Liver (tissue), 9 donors: ENCODE measurements around the gene CCT2. TPM values are rescaled to one million over a fixed set of nuclear protein-coding genes. Genes with fewer than 3 reads are reported as not detected.

Experiments
- DNase-seq: peaks from one replicate; pipeline ENCODE4 v3.0.0-alpha.2; 2017; ENCODE audit warnings: low spot score
- H3K27ac ChIP-seq, 2 donors: one replicate each; pipeline ENCODE4 v1.7.0; 2013; ENCODE audit warnings: inconsistent platforms in 2 of 2, low read length in 2 of 2, control low read depth in 1 of 2, low read depth in 1 of 2, mild to moderate bottlenecking in 1 of 2
- H3K27me3 ChIP-seq, 4 donors: one replicate each; pipeline versions ENCODE4 v1.6.1 to v1.7.0; 2013; ENCODE audit warnings: low read length in 3 of 4, inconsistent platforms in 1 of 4, mild to moderate bottlenecking in 1 of 4, moderate library complexity in 1 of 4; ENCODE audit not compliant: control insufficient read depth in 4 of 4, insufficient read depth in 4 of 4
- H3K36me3 ChIP-seq, 4 donors: one replicate each; pipeline versions ENCODE4 v1.6.1 to v1.7.0; 2013; ENCODE audit warnings: low read length in 3 of 4, mild to moderate bottlenecking in 3 of 4, low read depth in 1 of 4, moderate library complexity in 1 of 4; ENCODE audit not compliant: control insufficient read depth in 4 of 4, insufficient read depth in 3 of 4
- H3K4me1 ChIP-seq, 4 donors: one replicate each; pipeline versions ENCODE4 v1.6.1 to v1.7.0; 2013; ENCODE audit warnings: low read length in 3 of 4, mild to moderate bottlenecking in 3 of 4, moderate library complexity in 1 of 4; ENCODE audit not compliant: control insufficient read depth in 4 of 4, insufficient read depth in 4 of 4
- H3K4me3 ChIP-seq, 3 donors: one replicate each; pipeline versions ENCODE4 v1.6.1 to v1.7.0; 2013; ENCODE audit warnings: low read length in 3 of 3, control low read depth in 1 of 3, low read depth in 1 of 3, mild to moderate bottlenecking in 1 of 3
- H3K9ac ChIP-seq, 2 donors: one replicate each; pipeline ENCODE4 v1.7.0; 2013; ENCODE audit warnings: low read length in 2 of 2, mild to moderate bottlenecking in 2 of 2, moderate library complexity in 2 of 2, control low read depth in 1 of 2, low read depth in 1 of 2
- H3K9me3 ChIP-seq, 4 donors: one replicate each; pipeline versions ENCODE4 v1.6.1 to v1.7.0; 2013; ENCODE audit warnings: low read length in 3 of 4; ENCODE audit not compliant: control insufficient read depth in 4 of 4
- ATF3 ChIP-seq: IDR thresholded peaks from 2 replicates; pipeline ENCODE4 v1.6.1; 2016; ENCODE audit warnings: antibody characterized with exemption
- EGR1 ChIP-seq, 2 donors: IDR thresholded peaks; 2 replicates each; pipeline ENCODE4 v1.6.1; 2016 to 2018; ENCODE audit warnings: antibody characterized with exemption in 2 of 2, low read depth in 2 of 2
- FOXA1 ChIP-seq: IDR thresholded peaks from 2 replicates; pipeline ENCODE4 v1.6.1; 2016; ENCODE audit warnings: antibody characterized with exemption
- FOXA2 ChIP-seq: IDR thresholded peaks from 2 replicates; pipeline ENCODE4 v1.6.1; 2016; ENCODE audit warnings: antibody characterized with exemption
- GABPA ChIP-seq, 2 donors: IDR thresholded peaks in 1 of 2; conservative IDR thresholded peaks in 1 of 2; 2 replicates each; pipeline ENCODE4 v1.6.1; 2016; ENCODE audit warnings: antibody characterized with exemption in 2 of 2, mild to moderate bottlenecking in 1 of 2, moderate library complexity in 1 of 2
- HNF4A ChIP-seq, 2 donors: conservative IDR thresholded peaks; 2 replicates each; pipeline ENCODE4 v1.6.1; 2016; ENCODE audit warnings: antibody characterized with exemption in 2 of 2, mild to moderate bottlenecking in 2 of 2
- HNF4G ChIP-seq: IDR thresholded peaks from 2 replicates; pipeline ENCODE4 v1.6.1; 2016; ENCODE audit warnings: antibody characterized with exemption
- NR2F2 ChIP-seq: IDR thresholded peaks from 2 replicates; pipeline ENCODE4 v1.6.1; 2016; ENCODE audit warnings: antibody characterized with exemption
- RAD21 ChIP-seq, 2 donors: IDR thresholded peaks; 2 replicates each; pipeline ENCODE4 v1.6.1; 2016; ENCODE audit warnings: antibody characterized with exemption in 2 of 2, mild to moderate bottlenecking in 2 of 2
- RXRA ChIP-seq, 2 donors: IDR thresholded peaks; 2 replicates each; pipeline ENCODE4 v1.6.1; 2017 to 2018; ENCODE audit warnings: antibody characterized with exemption in 2 of 2, mild to moderate bottlenecking in 1 of 2
- SP1 ChIP-seq: IDR thresholded peaks from 2 replicates; pipeline ENCODE4 v1.6.1; 2018; ENCODE audit warnings: antibody characterized with exemption, mild to moderate bottlenecking
- TAF1 ChIP-seq: conservative IDR thresholded peaks from 2 replicates; pipeline ENCODE4 v1.6.1; 2016; ENCODE audit warnings: antibody characterized with exemption, mild to moderate bottlenecking
- YY1 ChIP-seq: IDR thresholded peaks from 2 replicates; pipeline ENCODE4 v1.6.1; 2016; ENCODE audit warnings: antibody characterized with exemption, mild to moderate bottlenecking
- ZBTB33 ChIP-seq: IDR thresholded peaks from 2 replicates; pipeline ENCODE4 v1.6.1; 2016; ENCODE audit warnings: antibody characterized with exemption
- WGBS: extraction: QIAGEN DNeasy Blood & Tissue Kit; methylation state at CpG from one replicate; pipeline ENCODE4 v1.1.7; 2013; 5-methylcytosine and 5-hydroxymethylcytosine counted together
- polyA plus RNA-seq, 2 donors: library from polyadenylated mRNA; stranded (reverse) in 1 of 2; unstranded in 1 of 2; fragments of 200-250 nt in 1 of 2; fragments of >200 nt in 1 of 2; fragmentation: Nextera tagmentation in 1 of 2; extraction: Ambion mirVana in 1 of 2; gene quantifications; one replicate each; pipeline versions ENCODE4 v1.2.1 to v1.2.3, GENCODE V29; 2013 to 2015
- total RNA-seq, 2 donors: library from RNA; depleted of rRNA; stranded (reverse); fragments of >200 nt; gene quantifications; one replicate each; pipeline ENCODE4 v1.2.3, GENCODE V29; 2014
- TF ChIP-seq, protein P1 (sequence below): IDR thresholded peaks from 2 replicates; pipeline ENCODE4 v1.6.1; 2016; ENCODE audit warnings: antibody characterized with exemption
- TF ChIP-seq, protein P2 (sequence below): fragments of 150-350 bp; IDR thresholded peaks from 2 replicates; pipeline ENCODE4 v1.5.1; 2017; ENCODE audit warnings: improper control_type of control experiment, low read depth, low read length; ENCODE audit not compliant: missing input control
- TF ChIP-seq, protein P3 (sequence below): IDR thresholded peaks from 2 replicates; pipeline ENCODE4 v1.6.1; 2016; ENCODE audit warnings: antibody characterized with exemption, mild to moderate bottlenecking
- donor health status: healthy.
- donor health status: healthy.
- donor health status: healthy.
- donor health status: healthy.
- donor health status: healthy.

The CCT2 gene
- total and polyA plus RNA-seq, 4 donors = 43.6 to 145 (median 80.6) TPM

DNA sequence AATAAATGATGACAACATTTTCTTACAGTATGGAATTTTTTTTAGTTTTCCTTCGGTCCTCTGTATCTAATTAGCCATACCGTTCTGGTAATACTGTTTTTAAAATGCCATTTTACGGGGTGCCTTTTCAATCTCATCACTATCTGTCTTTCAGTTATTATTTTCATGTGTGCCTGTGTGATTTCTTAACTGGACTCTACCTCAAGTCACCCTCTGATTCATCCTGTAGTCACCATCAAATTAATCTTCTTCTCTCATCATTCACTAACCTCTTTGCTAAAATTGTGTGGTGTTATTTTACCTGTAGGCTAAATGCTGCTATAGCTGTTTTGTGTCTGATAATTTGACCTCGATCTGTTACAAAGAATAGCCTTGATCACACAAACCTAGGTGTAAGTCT, 16.0 kb upstream of the CCT2 start:
- H3K9me3 ChIP-seq = no peaks in the 10 kb centered on the region
- H3K9ac ChIP-seq = no peak overlapping the region
- H3K36me3 ChIP-seq = peaks cover 3 to 24% (median 18%) of the 10 kb centered on the region in 4 donors
- no peaks in the 10 kb centered on the region for H3K27me3 ChIP-seq
- H3K4me1 ChIP-seq = peaks cover 0 to 3% (median 0%) of the 10 kb centered on the region in 4 donors
- H3K4me3 ChIP-seq = no peak overlapping the region
- 70% methylated on average over 4 of the region's 4 CpGs for WGBS
- no peak for DNase-seq
- H3K27ac ChIP-seq = no peak overlapping the region
- TF ChIP-seq SP1 (no peak), ZBTB33 (no peak), FOXA2 (no peak), FOXA1 (no peak)

DNA sequence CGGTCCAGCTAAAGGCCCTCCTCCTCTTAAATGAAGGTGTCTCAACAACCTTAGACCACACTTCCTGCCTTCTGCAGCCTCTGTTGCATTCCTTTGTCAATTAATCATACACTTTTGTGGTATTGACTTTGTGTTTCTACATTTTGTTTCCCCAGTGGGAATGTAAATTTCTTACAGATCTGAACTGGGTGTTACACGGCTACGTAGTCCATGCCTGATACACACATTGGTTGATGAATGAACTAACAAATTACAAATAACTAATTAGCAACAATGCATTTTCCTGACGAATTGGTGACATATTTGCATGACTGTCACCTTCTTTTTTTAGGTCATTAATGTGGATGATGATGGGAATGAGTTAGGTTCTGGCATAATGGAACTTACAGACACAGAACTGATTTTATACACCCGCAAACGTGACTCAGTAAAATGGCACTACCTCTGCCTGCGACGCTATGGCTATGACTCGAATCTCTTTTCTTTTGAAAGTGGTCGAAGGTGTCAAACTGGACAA, 15.2 kb upstream of the CCT2 start:
- no peak overlapping the region for H3K27ac ChIP-seq
- no peaks in the 10 kb centered on the region for H3K27me3 ChIP-seq
- no peak for DNase-seq
- no peak overlapping the region for H3K9ac ChIP-seq
- WGBS = 95% methylated on average over 10 of the region's 10 CpGs
- TF ChIP-seq HNF4A (conservative IDR thresholded peaks at IDR 0.05) (no peak), RXRA (IDR thresholded peaks at IDR 0.05) (no peak), RAD21 (IDR thresholded peaks at IDR 0.05) (no peak), ATF3 (no peak), NR2F2 (no peak), EGR1 (IDR thresholded peaks at IDR 0.05; ENCODE audit: low read depth in 2 of 2) (no peak), TAF1 (no peak), FOXA2 (no peak), GABPA (IDR thresholded peaks at IDR 0.05 in 1 of 2, conservative IDR thresholded peaks at IDR 0.05 in 1 of 2) (no peak), FOXA1 (no peak), SP1 (no peak), HNF4G (no peak), ZBTB33 (no peak), YY1 (no peak)
- TF ChIP-seq, protein P1, sequence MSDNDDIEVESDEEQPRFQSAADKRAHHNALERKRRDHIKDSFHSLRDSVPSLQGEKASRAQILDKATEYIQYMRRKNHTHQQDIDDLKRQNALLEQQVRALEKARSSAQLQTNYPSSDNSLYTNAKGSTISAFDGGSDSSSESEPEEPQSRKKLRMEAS = no peak
- TF ChIP-seq, protein P2, sequence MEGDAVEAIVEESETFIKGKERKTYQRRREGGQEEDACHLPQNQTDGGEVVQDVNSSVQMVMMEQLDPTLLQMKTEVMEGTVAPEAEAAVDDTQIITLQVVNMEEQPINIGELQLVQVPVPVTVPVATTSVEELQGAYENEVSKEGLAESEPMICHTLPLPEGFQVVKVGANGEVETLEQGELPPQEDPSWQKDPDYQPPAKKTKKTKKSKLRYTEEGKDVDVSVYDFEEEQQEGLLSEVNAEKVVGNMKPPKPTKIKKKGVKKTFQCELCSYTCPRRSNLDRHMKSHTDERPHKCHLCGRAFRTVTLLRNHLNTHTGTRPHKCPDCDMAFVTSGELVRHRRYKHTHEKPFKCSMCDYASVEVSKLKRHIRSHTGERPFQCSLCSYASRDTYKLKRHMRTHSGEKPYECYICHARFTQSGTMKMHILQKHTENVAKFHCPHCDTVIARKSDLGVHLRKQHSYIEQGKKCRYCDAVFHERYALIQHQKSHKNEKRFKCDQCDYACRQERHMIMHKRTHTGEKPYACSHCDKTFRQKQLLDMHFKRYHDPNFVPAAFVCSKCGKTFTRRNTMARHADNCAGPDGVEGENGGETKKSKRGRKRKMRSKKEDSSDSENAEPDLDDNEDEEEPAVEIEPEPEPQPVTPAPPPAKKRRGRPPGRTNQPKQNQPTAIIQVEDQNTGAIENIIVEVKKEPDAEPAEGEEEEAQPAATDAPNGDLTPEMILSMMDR = no peak
- TF ChIP-seq, protein P3, sequence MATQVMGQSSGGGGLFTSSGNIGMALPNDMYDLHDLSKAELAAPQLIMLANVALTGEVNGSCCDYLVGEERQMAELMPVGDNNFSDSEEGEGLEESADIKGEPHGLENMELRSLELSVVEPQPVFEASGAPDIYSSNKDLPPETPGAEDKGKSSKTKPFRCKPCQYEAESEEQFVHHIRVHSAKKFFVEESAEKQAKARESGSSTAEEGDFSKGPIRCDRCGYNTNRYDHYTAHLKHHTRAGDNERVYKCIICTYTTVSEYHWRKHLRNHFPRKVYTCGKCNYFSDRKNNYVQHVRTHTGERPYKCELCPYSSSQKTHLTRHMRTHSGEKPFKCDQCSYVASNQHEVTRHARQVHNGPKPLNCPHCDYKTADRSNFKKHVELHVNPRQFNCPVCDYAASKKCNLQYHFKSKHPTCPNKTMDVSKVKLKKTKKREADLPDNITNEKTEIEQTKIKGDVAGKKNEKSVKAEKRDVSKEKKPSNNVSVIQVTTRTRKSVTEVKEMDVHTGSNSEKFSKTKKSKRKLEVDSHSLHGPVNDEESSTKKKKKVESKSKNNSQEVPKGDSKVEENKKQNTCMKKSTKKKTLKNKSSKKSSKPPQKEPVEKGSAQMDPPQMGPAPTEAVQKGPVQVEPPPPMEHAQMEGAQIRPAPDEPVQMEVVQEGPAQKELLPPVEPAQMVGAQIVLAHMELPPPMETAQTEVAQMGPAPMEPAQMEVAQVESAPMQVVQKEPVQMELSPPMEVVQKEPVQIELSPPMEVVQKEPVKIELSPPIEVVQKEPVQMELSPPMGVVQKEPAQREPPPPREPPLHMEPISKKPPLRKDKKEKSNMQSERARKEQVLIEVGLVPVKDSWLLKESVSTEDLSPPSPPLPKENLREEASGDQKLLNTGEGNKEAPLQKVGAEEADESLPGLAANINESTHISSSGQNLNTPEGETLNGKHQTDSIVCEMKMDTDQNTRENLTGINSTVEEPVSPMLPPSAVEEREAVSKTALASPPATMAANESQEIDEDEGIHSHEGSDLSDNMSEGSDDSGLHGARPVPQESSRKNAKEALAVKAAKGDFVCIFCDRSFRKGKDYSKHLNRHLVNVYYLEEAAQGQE = no peak
- H3K36me3 ChIP-seq = peaks cover 3 to 32% (median 24%) of the 10 kb centered on the region in 4 donors
- no peaks in the 10 kb centered on the region for H3K9me3 ChIP-seq
- no peak overlapping the region for H3K4me3 ChIP-seq
- peaks cover 0 to 3% (median 0%) of the 10 kb centered on the region in 4 donors for H3K4me1 ChIP-seq
